NCI-H2227 (cell line): ENCODE results near the gene SSRP1.
"Not testable (repeated sequence)": the region's sequence is repeated elsewhere in the genome, so short reads cannot be mapped to it uniquely, and the experiment has no call there.

Experiments used
- DNase-seq: peaks from one replicate; lab custom pipeline; 2025; ENCODE audit not compliant: unreplicated experiment; lab: John Stamatoyannopoulos, UW

SSRP1 gene

GRCh38 chr11:57339328-57339727 lies 3.6 kb upstream of the SSRP1 start:
- no peak for DNase-seq

- DNase-seq: no peak
Measured at GRCh38 chr11:57338142-57338541, 2.5 kb upstream of the SSRP1 start, which contains the start of gene P2RX3. P2RX3 (plus strand) TSS chr11:57338352; CDS start chr11:57338551, 199 bp downstream.

GRCh38 chr11:57336856-57337255 lies 1.2 kb upstream of the SSRP1 start:
- not testable (repeated sequence) for DNase-seq

- no peak for DNase-seq
Measured at GRCh38 chr11:57336111-57336666, 497 bp upstream of the SSRP1 start.

- DNase-seq: no peak
Measured at GRCh38 chr11:57335023-57335342, 709 bp downstream of the SSRP1 start.

- DNase-seq: no peak
Measured at GRCh38 chr11:57332694-57333440, 2.8 kb downstream of the SSRP1 start.

- no peak for DNase-seq
Measured at GRCh38 chr11:57331720-57332119, 4.0 kb downstream of the SSRP1 start.

GRCh38 chr11:57330029-57330428 lies 5.7 kb downstream of the SSRP1 start:
- DNase-seq: no peak

- DNase-seq: no peak
Measured at GRCh38 chr11:57327721-57328120, 8.0 kb downstream of the SSRP1 start.

- peak; percentile 64 for DNase-seq
Measured at GRCh38 chr11:57325735-57326048, 10.0 kb downstream of the SSRP1 start.

GRCh38 chr11:57324886-57325734 lies 10.6 kb downstream of the SSRP1 start, which contains the start of gene TNKS1BP1:
TNKS1BP1 (minus strand) TSS chr11:57324952; CDS start chr11:57321885, 3,067 bp downstream.
- DNase-seq: peak; percentile 99

GRCh38 chr11:57324154-57324885 lies 11.4 kb downstream of the SSRP1 start:
- DNase-seq: peak; percentile 80

- no peak for DNase-seq
Measured at GRCh38 chr11:57323855-57324153, 11.9 kb downstream of the SSRP1 start.

- peak; percentile 24 for DNase-seq
Measured at GRCh38 chr11:57323167-57323854, 12.4 kb downstream of the SSRP1 start.

GRCh38 chr11:57322256-57323166 lies 13.2 kb downstream of the SSRP1 start:
- DNase-seq: peak; percentile 88

GRCh38 chr11:57321388-57322255 lies 14.1 kb downstream of the SSRP1 start:
- DNase-seq: peak; percentile 46

GRCh38 chr11:57320719-57321387 lies 14.8 kb downstream of the SSRP1 start:
- DNase-seq: no peak

- DNase-seq: no peak
Measured at GRCh38 chr11:57320067-57320718, 15.5 kb downstream of the SSRP1 start.
